Testis (tissue), 3 donors: ENCODE measurements around the gene RTKN. TPM values are rescaled to one million over a fixed set of nuclear protein-coding genes. Genes with fewer than 3 reads are reported as not detected.
A peak's percentile ranks its signal among the peaks of the same experiment; 100 is the strongest.
"Not testable (repeated sequence)": the region's sequence is repeated elsewhere in the genome, so short reads cannot be mapped to it uniquely, and the experiment has no call there.

Experiments
- DNase-seq: peaks from one replicate; pipeline ENCODE4 v3.0.0-alpha.2; 2019
- H3K27ac ChIP-seq, 2 donors: fragments of 200-600 bp; sonication (generic); one replicate each; pipeline ENCODE4 v1.5.1; 2019
- H3K27me3 ChIP-seq: fragments of 200-600 bp; sonication (generic); one replicate; pipeline ENCODE4 v1.5.1; 2019
- H3K36me3 ChIP-seq: fragments of 200-600 bp; sonication (generic); one replicate; pipeline ENCODE4 v1.5.1; 2017; ENCODE audit warnings: low read depth; ENCODE audit errors: missing control alignments
- H3K4me1 ChIP-seq: fragments of 200-600 bp; sonication (generic); one replicate; pipeline ENCODE4 v1.5.1; 2019
- H3K4me3 ChIP-seq, 2 donors: fragments of 200-600 bp; sonication (generic); one replicate each; pipeline ENCODE4 v1.5.1; 2017 to 2019
- H3K9me3 ChIP-seq: fragments of 200-600 bp; sonication (generic); one replicate; pipeline ENCODE4 v1.5.1; 2017
- POLR2A ChIP-seq: fragments of 450-650 bp; IDR thresholded peaks from one replicate; pipeline ENCODE4 v1.6.1; 2017; ENCODE audit warnings: antibody characterized with exemption, mild to moderate bottlenecking, moderate library complexity
- WGBS, 2 donors: methylation state at CpG; one replicate each; pipeline ENCODE4 v1.1.5; 2018; 5-methylcytosine and 5-hydroxymethylcytosine counted together
- intact Hi-C: fragments of 100-400 bp; cut with DNase I; formaldehyde crosslinking; loops from one replicate; pipeline ENCODE4 v1.15.1; 2023; ENCODE audit warnings: low total_unique reads
- polyA plus RNA-seq: library from polyadenylated mRNA; stranded (reverse); fragments of 350-450 nt; fragmentation: Illumina TruSeq; extraction: RNeasy Lipid Tissue Mini Kit (QIAGEN cat#74804); gene quantifications from one replicate; pipeline ENCODE4 v1.2.3, GENCODE V29; 2014; ENCODE audit warnings: low read depth, low replicate concordance; ENCODE audit not compliant: insufficient read depth
- total RNA-seq, 2 donors: library from RNA; depleted of rRNA; stranded (reverse); fragments of >200 nt; gene quantifications; one replicate each; pipeline ENCODE4 v1.2.3, GENCODE V29; 2016
- TF ChIP-seq, protein P1 (sequence below), 3 experiments: fragments of 450-650 bp in 2 of 3; fragments of 200-600 bp in 1 of 3; sonication (generic) in 1 of 3; IDR thresholded peaks; one replicate each; pipeline ENCODE4 v1.5.1; 2016 to 2019; ENCODE audit warnings: antibody characterized with exemption in 3 of 3, mild to moderate bottlenecking in 2 of 3, moderate library complexity in 1 of 3

RTKN gene
- total and polyA plus RNA-seq, 3 donors from 2014 or later: 8.8 to 12.8 (median 11.1) TPM

DNA sequence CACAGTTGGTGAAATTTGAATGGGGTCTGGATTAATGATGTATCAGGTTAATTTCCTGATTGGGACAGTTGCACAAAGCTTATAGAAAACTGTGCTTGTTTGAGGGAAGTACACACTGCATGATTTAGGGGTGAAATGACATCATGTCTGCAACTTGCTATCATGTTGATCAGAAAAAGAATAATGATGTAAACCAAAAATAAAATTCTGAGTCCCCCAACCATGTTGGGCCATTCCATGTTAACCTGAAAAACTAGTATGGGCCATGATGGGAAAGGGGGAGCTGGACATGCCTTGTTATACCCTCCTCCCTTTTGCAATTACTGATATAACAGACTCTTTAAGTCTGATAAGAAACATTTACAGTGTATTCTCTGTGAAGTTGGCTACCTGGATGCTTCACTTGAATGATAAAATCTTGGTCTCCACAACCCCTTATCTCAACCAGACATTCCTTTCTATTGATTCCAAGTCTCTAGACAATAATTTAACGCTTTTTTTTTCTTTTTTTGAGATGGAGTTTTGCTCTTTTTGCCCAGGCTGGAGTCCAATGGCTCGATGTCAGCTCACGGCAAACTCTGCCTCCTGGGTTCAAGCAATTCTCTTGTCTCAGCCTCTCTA, 8.9 kb upstream of the RTKN start:
- no peak for DNase-seq
- Histone ChIP-seq H3K9me3 (no peaks in the 10 kb centered on the region), H3K4me3 (no peak overlapping the region), H3K27me3 (no peaks in the 10 kb centered on the region), H3K27ac (no peak overlapping the region), H3K36me3 (no peaks in the 10 kb centered on the region), H3K4me1 (peaks cover 6% of the 10 kb centered on the region)
- WGBS, 2 donors: 72 to 85% methylated on average over 3 of the region's 3 CpGs
- TF ChIP-seq, protein P1, sequence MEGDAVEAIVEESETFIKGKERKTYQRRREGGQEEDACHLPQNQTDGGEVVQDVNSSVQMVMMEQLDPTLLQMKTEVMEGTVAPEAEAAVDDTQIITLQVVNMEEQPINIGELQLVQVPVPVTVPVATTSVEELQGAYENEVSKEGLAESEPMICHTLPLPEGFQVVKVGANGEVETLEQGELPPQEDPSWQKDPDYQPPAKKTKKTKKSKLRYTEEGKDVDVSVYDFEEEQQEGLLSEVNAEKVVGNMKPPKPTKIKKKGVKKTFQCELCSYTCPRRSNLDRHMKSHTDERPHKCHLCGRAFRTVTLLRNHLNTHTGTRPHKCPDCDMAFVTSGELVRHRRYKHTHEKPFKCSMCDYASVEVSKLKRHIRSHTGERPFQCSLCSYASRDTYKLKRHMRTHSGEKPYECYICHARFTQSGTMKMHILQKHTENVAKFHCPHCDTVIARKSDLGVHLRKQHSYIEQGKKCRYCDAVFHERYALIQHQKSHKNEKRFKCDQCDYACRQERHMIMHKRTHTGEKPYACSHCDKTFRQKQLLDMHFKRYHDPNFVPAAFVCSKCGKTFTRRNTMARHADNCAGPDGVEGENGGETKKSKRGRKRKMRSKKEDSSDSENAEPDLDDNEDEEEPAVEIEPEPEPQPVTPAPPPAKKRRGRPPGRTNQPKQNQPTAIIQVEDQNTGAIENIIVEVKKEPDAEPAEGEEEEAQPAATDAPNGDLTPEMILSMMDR (IDR thresholded peaks at IDR 0.05): no peak
- intact Hi-C loops: no loop called here

DNA sequence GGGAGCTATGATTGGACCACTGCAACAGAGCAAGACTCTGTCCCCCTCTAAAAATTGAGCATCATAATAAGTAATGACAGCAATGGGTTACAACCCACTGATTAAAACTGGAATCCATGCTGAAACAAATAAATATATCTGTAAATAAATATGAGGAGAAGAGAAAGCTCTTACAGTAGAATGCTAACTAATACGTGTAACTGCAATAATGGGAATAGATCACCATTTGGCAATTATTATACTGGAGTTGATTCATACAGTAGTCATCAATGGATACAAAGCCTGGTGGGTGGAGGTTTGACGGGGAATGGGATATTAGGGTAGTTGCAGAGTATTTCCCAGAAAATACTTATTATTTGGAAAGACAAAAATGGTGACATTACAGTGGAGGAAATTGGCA, 7.0 kb upstream of the RTKN start:
- WGBS, 2 donors: 74 to 83% methylated on average over 2 of the region's 2 CpGs

DNA sequence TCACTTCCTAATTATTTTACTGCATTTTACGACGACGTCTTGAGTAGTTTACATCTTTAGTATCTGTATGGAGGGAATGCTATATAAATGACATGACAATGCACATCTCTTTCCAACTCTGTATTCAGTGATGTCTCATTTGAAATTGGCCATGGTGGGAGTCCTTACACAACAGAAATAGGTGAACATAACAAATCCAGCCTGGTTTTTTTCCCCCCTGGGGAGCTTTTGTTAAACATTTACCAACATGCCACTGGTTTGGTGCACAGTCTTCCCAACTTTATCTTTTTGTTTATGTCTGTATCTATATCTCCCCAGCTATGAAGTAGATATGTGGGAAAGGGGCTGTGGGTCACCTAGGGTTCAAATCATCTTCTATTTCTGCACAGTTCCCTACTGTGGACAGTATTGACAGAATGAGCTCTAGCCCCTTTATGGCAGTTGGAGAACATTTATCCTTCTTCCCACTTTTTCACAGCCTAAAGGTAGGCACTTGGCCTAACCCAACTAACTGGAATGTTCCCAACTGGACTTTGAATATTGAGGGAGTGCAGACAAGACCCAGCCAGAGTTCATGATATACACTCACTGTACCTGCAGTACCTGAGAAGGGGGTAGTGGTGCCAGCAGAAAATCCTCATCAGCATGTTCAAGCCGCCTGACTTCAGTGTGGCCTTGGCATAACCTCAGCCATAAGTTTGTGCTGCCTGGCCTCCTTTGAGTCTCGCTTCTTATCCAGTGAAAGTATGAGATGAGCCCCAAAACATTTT, 5.7 kb upstream of the RTKN start:
- no peak overlapping the region for H3K27ac ChIP-seq
- TF ChIP-seq POLR2A: no peak
- TF ChIP-seq, protein P1 (IDR thresholded peaks at IDR 0.05): no peak
- intact Hi-C loops: no loop called here
- no peak overlapping the region for H3K4me3 ChIP-seq
- WGBS, 2 donors: 80 to 87% methylated on average over 5 of the region's 5 CpGs
- no peaks in the 10 kb centered on the region for H3K27me3 ChIP-seq
- DNase-seq: no peak
- no peaks in the 10 kb centered on the region for H3K36me3 ChIP-seq
- no peaks in the 10 kb centered on the region for H3K4me1 ChIP-seq
- H3K9me3 ChIP-seq: no peaks in the 10 kb centered on the region

More for the DNA sequence above, 7.0 kb upstream of the RTKN start:
- H3K4me3 ChIP-seq: no peak overlapping the region
- H3K27ac ChIP-seq: no peak overlapping the region
- H3K27me3 ChIP-seq: no peaks in the 10 kb centered on the region
- no peak for DNase-seq
- intact Hi-C loops: no loop called here
- no peaks in the 10 kb centered on the region for H3K4me1 ChIP-seq
- H3K36me3 ChIP-seq: no peaks in the 10 kb centered on the region
- TF ChIP-seq, protein P1 (IDR thresholded peaks at IDR 0.05): no peak
- no peak for TF ChIP-seq POLR2A
- H3K9me3 ChIP-seq: no peaks in the 10 kb centered on the region

DNA sequence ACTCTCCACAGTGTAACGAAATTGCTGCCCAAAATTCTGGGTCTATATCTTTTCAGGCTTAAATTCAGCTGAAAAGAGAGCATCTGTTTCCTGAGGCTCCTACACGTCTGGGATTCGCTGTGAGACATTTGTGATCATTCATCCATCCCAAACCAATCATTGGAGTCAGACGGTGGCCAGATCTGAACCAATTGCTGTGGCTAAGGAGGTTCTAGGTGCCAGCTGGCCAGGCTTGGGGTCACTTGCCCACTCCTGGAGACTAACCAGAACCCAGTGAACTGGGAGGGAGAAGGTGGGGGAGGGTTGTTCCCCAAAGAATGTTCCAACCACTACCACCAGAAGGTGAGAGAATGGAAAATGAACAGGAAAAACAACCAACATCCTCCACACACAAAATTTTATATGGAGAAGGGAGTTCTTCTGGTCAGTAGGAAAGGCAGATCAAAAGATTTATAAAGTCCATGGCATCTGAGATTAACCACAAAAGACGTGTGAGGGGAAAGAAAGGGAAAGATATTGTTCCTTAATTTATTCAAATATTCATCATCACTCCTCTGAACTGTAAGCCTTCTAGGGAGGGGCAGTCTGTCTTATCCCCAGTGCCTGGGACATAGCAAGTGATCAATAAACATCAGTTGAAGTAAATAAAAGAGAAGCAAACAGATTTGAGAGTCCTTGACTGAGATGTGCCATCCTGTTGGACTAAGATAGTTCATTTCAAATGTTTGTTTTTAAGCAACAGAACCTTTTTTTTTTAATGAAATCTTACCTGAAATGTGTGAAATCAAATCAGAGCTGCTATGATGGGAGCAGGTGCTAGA, 3.0 kb upstream of the RTKN start:
- H3K27ac ChIP-seq: no peak overlapping the region
- H3K36me3 ChIP-seq: no peaks in the 10 kb centered on the region
- no peak for DNase-seq
- intact Hi-C loops: no loop called here
- H3K9me3 ChIP-seq: no peaks in the 10 kb centered on the region
- TF ChIP-seq, protein P1 (IDR thresholded peaks at IDR 0.05): no peak
- no peak for TF ChIP-seq POLR2A
- WGBS, 2 donors: 42 to 45% methylated on average over 5 of the region's 5 CpGs
- H3K27me3 ChIP-seq: no peaks in the 10 kb centered on the region
- peaks cover 23% of the 10 kb centered on the region for H3K4me1 ChIP-seq
- H3K4me3 ChIP-seq: no peak overlapping the region

DNA sequence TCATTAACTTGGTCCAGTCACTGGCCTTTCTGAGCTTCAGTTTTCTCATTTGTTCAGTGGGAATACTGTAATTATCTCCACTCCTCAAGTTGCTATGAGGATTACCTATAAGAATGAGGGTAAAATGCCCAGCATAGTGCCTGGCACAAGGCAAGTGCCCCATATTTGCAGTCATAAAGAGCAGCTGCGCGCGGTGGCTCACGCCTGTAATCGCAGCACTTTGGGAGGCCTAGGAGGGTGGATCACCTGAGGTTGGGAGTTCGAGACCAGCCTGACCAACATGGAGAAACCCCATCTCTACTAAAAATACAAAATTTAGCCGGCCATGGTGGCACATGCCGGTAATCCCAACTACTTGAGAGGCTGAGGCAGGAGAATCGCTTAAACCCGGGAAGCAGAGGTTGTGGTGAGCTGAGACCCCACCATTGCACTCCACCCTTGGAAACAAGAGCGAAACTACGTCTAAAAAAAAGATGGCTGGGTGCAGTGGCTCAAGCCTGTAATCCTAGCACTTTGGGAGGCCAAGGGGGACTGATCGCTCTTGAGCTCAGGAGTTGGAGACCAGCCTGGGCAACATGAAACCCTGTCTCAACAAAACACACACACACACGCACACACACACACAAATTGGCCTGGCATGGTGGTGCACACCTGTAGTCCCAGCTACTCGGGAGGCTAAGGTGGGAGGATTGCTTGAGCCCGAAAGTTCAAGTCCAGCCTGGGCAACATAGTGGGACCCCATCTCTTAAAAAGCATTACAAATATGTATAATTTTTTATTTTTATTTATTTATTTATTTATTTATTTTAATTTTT, 953 bp upstream of the RTKN start:
- H3K27me3 ChIP-seq, H3K27ac ChIP-seq, H3K9me3 ChIP-seq, intact Hi-C loops, DNase-seq, H3K36me3 ChIP-seq: not testable (repeated sequence)
- Histone ChIP-seq H3K4me3 (peak overlapping the region; percentile 39 to 66), H3K4me1 (peaks cover 30% of the 10 kb centered on the region)
- 72 to 76% methylated on average over 16 of the region's 16 CpGs for WGBS, 2 donors
